HG02588 (cell line): Measurements from ENCODE around the gene PCED1B.

Experiments used
- ATAC-seq: cut with Tn5 transposase; IDR thresholded peaks from one replicate; pipeline ENCODE4 v1.9.1; 2021; ENCODE audit warnings: mild to moderate bottlenecking, moderate library complexity; ENCODE audit not compliant: unreplicated experiment

Gene PCED1B

DNA sequence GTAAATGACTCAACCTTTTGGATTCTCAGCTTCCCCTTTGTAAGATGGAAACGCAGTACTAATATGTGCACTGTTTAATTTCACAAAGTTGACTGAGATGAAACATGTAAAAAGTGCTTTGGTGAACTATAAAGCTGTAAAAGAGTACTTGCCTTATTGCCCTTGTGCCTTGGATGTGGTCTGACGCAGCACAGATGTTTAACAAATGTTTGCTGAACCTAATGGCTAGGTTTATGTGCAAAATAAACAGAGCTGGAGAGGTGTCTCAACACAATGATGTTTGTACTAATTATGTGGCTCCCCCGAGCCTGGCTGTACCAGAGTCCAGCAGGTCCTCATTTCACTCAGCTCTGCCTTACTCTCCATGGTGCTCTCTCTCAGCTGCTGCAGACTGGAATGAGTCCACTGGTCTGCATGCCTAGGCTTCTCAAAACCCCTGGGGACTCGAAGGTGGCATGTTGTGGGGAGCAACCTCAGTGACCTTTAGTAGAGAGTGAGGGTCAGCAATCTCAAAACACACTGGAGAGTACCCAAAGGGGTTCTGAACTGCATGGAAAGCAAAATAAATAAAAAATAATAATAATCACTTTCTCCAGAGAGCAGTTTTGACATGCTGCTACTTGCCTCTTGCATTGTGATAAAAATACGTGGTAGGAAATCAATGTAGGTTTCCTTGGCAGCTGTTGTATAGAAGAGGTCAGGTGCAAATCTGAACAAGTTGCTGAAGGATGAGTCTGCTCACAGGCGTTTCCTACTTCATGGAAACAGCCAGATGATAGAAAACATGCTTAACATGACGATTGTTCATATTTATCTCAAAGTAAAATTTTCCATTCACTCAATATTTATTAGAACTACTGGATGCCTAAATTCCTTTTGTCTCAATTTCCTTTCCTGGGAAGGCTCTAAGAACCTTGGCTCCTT is 8.9 kb downstream of the PCED1B start:
- ATAC-seq: no peak

DNA sequence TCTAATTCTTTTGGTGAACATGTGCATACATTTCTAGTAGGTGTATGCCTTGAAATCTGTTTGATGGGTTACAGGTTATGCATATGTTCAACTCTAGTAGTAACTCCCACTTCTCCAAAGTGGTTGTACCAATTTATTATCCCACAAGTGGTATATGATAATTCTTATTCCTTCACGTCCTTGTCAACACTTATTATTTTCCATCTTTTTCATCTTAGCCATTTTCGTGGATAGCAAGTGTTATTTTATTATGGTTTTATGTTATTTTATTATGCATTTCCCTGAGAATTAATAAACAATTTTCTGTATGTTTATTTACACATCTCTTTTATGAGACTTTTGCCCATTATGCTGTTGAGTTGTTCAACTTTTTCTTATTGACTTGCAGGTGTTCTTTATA is 11.6 kb downstream of the PCED1B start:
- no peak for ATAC-seq

DNA sequence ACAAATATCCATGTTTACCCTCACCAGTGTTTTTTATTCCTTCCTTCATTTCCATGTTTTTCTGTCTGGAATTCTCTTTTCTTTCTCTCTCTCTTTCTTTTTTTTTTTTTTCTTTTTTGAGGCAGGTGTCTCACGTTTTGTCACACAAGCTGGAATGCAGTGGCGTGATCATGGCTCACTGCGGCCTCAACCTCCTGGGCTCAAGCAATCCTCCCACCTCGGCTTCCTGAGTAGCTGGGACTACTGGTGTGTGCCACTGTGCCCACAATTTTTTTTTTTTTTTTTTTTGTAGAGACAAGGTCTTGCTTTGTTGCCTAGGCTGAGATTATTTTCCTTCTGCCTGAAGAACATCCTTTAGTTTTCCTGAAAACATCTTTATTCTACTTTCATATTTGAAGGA is 15.4 kb downstream of the PCED1B start:
- ATAC-seq: no peak

DNA sequence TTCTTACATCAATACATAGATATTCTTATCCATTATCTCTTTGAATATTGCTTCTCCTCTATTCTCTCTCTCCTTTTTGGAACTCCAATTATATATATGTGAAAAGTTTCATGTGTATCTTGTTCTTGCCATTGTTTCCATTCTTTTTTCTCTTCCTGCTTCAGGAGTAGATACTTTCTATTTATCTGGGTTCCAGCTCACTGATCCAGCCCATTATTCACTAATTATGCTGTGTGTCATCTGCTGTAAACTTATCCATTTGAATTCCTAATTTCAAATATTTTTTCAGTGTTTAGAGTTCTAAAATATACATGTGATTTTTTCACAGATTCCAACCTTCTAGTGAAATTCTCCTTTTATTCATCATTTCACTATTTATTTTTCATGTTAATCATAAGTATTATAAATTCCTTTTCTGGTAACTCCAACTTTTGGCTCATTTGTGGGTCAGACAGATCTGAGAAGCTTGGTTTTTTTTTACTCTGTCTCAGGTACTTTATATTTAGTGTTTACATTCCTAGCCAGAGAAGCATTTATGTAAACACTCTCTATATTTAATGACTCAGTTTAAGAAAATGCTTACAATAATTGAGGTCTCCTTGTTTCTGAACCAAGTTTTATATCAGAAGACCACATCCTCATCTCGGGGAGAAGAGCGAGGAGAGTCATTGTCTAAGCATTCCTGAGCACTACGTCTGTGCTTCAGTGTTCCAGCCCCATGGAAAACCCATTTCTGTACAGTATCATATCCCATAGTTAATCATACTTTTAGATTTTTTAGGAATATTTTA is 16.2 kb downstream of the PCED1B start:
- ATAC-seq: no peak

DNA sequence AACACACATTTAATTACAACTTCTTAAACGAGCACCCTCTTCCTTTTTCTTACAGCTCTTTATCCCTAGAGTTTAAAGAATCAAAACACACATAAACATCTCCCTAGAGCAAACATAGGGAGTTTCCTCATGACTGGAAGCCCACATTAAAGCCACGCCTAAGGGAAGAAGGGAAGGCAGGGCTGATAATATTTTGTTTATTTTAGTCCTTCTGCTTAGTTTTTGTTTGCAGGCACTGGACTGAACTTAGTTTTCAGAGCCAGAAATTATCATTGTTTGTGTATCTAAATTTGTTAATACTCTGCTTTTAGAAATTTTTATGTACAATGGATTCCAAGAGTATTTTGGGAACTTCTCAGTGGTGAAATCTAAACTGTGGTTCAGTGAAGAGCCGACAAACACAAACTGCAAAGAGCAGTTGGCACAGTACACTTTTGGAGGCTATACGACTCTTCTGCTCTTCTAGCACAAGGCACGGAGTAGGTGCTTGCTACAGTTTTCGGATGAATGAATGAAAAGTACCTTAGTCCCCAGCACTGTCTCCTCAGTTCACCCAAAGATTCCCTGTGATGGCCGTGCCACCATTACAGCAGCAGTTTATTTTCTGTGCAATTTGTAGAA is 18.0 kb downstream of the PCED1B start:
- ATAC-seq: no peak

DNA sequence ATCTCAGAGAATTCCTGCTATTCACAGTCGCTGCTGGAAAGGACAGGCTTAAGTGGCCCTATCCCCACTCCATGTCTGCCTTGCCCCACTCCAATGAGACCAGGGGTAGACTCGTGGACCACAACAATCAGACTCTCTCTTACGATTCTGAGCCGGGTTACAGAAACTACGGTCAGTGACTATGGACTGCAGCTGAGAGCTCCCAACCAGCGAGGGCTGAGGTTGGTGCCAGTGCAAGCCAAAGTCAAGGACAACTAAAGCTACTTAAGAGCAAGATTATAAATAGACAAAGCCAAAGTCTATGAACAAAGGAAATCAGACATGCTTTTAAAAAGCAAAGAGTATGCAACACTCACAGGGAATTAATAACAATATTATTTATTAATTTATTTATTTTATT is 18.7 kb downstream of the PCED1B start:
- no peak for ATAC-seq

DNA sequence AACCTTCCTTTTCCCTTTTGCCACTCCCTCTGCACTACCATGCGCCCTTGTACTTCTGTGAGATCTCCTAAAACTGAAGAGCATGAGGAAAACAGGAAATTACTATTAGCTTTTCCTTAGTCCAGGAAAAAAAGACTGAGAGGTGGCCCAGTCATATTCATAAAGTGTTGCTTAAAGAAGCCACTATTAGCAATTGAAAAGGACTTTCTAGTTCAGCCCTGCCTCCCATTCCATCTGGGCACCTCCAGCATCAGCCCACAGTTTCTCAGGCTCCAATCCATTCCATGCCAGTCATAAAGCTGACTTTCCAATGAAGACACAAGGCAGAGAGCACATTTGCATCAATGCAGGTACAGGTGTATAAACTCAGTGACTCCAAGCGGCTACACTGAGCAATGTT is 20.2 kb downstream of the PCED1B start:
- ATAC-seq: no peak

DNA sequence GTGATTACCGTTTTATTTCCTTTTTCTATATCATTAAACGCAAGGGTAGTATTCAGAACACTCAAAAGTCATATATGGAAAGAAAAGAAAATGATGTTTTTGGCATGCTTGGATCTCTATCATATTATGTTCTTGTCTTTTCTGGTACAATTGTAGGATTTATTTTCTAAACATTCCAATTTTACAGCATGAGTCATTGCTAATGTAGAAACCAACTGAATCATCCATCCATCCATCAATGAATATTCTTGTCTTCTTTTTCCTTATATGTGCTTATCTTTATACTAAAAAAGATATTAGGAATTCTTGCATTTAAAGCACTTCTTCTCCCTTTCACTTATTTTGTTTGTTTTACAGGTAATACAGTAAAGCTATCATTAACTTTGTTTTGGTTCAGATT is 20.7 kb downstream of the PCED1B start:
- no peak for ATAC-seq

DNA sequence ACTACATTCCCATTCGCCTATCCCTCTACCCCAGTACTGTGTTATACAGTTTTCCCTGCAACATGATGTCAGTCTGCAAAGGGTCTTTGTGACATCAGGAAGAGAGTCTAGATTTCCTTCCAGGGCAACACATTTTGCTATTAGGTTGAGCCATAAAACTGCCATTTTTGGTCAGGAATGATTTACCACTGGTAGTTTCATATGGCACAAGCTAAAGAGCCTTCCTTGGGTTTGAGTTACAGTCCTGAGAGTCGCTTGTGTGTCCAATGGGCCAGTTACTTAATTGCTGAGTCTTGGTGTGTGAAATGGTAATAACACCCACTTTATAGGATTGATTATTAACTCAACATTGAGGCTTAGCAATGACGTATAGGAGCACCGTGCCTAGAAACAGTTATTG is 23.0 kb downstream of the PCED1B start:
- no peak for ATAC-seq

DNA sequence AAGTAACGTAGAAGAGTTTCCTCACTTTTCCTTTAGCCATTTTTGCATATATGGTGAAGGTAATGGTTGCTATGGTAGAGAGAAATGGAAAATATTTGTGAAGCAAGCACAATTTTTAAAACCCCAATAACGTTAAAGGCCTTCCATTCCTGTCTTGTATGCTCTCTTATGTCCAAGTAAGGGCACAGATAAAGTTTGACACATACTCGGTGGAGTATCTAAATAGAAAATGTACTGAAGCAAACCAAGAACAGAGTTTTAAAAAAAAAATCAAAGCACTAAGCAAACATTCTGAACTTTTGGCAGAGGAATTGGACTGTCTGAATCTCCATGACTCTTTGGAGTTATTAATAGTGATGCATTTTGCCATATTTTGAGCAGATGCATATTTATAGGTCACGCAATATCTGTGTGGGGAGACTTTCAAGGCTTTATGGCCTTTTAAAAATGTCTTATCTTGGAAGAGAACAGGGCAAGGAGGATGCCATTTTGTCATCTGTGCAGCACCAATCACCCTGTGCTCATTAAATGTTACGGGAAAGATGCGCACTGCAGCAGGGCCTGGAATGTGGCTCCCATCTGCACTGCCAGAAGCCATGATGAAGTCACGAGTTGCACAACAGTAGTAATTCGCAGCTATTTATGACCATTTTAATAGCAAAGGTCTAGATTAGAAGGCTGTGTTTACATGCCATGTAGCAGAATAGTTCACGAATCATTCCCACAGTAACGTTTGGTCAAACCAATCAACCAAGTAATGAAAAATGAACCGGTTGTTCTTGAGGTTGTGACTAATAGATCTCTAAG is 23.6 kb downstream of the PCED1B start:
- no peak for ATAC-seq

DNA sequence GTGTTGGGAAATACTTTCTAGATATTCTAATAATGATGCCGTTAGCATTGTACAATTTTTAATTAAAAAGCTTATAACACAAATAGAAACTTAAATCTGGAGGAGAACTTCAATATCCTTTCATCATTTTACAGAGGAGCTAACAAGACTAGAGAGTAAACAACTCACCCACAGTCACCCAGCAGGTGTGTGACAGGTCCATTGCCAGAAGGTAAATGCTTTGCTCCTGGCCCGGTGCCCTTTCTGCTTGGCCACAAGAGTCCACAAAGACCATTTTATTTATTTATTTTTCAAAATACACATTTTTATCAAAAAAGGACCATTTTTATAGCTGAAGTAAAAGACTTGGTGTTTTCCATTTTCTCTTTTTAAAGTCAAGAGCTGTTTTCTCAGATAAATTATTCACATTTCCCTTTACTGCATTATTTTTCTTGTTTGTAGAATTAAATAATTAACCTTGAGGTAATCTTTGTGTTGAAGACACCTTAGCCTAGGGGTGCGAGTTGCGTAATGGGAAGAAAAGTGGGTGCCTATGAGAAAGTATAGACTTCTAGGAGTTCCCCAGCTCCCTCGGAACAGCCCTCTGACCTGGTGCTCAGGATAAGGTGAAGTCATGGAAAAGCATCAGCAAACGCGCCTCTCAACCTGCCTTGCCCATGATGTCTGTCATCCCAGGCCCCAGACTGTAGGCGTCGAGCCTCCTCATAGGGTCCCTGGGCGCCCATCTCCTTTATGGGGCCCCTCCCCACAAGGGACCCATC is 26.7 kb downstream of the PCED1B start:
- ATAC-seq: no peak

DNA sequence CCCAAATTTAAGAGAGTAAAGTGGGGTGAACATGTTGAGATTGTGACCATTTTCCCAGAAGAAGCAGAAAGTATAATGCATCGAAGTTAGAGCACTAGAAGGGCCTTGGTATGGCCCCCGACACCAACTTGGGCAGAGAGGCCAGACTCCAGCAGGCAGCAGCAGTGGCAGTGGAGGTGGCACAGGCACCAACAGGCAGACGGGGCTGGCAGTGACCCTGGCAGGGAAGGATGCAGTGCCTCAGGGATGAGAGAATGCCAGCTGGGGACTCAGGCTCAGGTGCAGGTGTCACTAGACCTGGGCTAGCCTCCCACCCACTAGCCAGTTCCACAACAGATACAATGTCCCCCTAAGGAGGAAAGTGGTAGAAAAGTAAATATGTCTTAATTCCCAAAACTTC is 28.0 kb downstream of the PCED1B start:
- ATAC-seq: no peak

DNA sequence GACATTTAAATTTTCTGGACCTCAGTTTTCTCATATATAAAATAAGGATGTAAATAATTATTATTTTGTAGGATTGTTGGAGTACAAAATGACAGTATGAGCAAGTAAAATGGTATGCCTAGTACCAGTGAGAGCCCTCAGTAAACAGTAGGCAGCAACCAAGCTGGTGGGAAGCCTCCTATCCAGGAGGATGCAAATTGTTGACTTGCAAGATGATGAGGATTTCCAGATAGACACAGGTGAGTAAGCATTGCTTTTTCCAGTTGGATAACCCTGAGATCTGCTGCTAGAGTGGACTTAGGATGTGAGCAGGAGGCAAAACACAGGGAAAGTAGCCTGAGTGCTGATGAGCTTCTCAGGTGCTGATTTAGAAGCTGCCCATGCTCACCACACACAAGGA is 28.5 kb downstream of the PCED1B start:
- no peak for ATAC-seq

DNA sequence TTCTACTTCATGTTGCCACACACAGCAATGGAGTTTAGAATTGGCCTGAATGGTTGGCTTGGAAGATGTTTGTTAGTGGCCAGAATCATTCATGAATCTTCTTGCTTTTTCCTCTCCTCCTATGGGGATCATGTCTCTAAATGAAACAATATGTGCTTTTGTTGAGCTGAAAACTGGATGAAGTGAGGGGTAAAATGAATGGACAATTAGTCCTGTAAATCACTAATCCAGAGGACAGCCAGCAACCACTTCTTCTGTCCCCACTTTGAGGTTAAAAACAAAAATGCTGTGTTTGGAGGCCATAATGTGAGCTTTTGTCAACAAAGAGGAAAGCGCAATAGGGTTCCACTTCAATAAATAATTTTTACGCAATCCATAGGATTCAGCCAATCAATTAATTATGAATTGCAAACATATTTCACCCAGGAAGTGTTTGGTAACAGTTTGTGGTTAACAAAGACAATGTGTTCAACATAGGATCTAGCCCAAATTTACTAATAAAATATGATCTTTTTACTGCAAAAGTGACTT is 30.7 kb downstream of the PCED1B start:
- no peak for ATAC-seq

DNA sequence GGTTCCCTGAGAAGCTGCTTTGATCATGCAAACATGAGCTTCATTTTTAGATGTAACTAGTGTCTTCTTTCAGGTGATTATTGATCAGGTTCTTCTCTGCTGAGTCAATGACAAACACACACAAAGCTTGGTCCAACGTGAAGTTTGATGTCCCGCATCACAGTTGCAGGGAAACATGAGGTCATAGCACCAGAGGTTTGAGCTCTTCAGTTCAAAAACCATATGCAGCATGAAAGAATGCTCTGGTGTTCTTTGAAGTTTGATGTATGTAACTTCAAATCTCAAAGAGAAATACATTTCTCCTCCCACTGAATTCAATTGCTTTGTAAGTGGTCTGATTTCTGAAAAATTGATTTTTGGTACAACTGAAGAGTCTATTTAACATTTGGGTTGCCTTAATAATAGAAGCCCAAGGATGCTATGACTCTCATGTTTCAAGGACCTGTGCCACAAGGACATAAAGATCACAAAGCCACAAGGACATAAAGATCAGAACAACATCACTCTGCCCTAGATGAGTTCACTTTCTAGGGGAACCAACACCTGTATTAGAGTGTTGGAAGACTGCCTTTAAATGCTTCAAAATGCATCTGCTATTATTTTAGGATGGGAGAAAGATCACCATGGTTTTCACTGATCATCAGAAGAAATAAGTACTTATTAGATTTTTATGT is 31.4 kb downstream of the PCED1B start:
- ATAC-seq: no peak

DNA sequence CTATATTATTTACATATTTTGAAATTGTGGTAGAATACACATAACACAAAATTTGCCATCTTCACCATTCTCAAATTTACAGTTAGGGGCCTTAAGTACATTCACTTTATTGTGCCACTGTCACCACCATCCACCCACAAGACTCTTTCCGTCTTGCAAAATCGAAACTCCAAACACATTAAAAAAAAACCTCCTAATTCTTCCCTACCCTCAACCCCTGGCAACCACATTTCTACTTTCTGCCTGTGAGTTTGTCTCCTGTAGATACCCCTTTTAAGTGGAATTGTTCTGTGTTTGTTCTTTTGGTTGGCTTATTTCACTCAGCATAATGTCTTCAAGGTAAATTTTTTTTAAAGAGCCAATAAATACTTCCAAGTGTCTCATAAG is 32.0 kb downstream of the PCED1B start:
- ATAC-seq: no peak

DNA sequence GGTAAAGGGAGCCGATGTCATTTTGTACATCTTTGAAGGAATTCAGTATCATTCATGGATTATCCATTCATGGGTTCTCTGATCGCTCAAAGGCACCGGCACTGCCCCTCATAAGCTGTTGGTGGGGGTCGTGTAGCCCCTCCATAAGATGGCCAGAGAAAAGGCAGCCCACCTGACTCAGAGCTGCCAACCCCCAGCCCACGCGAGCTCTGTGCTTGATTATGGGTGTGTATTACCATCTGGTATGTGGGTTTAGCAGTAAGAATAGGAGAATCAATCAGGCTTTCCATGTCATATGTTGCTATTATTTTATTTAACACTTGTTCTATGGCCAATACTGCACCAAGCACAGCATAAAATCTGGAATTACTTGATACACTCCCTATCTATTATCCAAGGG is 32.4 kb downstream of the PCED1B start:
- ATAC-seq: no peak

DNA sequence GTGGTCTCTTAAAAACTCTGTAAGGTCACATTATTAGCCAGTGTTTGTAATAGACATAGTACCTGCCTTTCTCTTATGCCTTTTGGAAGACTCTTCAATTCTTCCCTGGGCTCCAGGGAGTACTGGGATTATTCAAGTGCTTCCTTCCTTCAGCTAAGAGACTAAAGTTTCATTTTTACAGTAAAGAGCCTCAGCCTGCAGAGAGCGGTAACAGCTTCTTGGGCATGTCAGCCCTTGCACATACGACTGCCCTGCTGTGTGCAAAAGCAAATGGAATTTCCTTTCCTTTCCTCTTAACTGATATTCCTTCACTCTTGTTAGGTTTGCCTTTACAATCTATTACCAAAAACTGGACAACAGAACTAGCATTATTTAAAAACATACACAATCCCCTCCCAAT is 33.3 kb downstream of the PCED1B start:
- no peak for ATAC-seq

DNA sequence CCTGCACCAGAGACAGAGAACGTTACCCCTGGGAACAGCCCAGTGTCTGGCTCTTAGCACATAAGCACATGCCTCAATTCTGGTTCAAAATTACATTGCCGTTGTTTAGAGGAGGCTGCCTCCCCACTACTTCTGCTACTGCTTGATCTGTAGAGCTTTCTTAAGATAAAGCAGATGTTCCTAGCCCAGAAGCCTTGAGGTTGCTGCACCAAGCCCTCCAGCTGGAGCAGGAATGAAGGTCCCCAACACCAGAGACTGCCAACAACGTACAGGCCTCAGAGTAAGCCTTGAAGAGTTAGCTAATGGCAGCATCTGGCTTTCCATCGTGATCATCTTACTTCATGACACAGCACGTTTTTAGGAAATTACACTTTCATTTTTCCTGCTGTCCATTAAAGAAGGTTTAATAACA is 35.1 kb downstream of the PCED1B start:
- ATAC-seq: no peak
